Stimulated activated CD4-positive, alpha-beta T cell treated with anti-CD3 and anti-CD28 coated beads, Interleukin-2, amount 100 ng/mL, for 24 hours (primary cell): ENCODE results near the gene TRIM10.
"Not testable (repeated sequence)": the region's sequence is repeated elsewhere in the genome, so short reads cannot be mapped to it uniquely, and the experiment has no call there.

Experiments
- DNase-seq, 2 donors: peaks; one replicate each; pipeline ENCODE4 v3.0.0-alpha.2; 2020

Gene TRIM10

DNA sequence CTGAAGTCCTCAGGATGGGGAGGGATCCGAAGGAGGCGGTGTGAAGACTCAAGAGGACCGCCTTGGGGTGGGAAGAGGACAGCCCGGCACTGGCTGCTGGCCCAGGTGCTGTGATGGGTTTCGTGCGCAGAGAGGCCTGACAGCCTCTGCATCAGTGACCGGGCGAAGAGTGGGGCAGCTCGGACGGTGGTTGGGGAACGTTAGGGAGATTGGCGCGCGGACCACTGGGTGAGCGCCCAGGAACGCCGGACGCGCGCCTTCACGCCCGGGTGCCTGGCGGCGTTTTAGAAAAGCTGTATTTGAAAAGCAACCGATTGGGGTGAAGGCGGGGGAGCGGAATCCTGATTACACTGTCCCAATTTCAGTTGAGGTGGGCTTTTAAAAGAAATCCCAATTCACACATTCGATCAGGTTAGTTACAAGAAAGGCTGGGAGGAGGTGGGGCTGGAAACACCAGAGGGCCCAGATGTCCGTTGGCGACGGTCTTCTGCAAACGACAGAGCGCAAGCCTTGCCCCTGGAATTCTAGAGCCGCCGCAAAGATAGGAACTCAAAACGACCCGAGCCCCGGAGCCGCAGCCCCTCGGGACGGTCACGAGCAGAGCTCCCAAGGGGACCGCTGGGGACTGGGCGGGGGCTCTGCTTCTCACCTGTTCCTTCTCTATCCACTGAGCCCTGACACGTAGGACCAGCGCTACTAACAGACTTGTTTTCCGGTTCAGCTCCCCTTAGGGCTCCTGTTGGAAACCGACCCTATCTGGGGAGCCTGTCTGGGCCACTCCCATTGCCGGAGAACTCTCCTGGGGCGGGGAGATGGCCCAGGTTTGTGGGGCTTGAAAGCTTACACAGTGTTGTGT is 33.5 kb downstream of the TRIM10 start:
- no peak for DNase-seq

DNA sequence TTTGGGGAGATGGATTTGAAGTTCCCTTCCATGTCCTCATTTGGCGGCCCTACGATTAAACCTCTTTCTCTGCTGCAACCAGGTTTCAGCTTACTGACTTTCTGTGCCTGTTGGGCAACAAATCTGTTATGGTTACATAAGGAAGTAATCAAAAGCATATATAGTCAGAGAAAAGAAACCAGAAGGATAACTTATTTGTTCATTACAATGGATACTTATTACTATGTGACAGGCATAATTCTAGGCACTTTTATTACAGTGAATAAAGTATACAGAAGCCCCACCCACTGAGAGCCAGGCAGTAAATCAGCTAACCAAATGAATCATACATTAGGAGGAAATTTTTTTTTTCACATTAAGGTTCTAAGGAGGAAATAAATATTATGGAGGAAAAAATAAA is 38.5 kb downstream of the TRIM10 start:
- no peak for DNase-seq

DNA sequence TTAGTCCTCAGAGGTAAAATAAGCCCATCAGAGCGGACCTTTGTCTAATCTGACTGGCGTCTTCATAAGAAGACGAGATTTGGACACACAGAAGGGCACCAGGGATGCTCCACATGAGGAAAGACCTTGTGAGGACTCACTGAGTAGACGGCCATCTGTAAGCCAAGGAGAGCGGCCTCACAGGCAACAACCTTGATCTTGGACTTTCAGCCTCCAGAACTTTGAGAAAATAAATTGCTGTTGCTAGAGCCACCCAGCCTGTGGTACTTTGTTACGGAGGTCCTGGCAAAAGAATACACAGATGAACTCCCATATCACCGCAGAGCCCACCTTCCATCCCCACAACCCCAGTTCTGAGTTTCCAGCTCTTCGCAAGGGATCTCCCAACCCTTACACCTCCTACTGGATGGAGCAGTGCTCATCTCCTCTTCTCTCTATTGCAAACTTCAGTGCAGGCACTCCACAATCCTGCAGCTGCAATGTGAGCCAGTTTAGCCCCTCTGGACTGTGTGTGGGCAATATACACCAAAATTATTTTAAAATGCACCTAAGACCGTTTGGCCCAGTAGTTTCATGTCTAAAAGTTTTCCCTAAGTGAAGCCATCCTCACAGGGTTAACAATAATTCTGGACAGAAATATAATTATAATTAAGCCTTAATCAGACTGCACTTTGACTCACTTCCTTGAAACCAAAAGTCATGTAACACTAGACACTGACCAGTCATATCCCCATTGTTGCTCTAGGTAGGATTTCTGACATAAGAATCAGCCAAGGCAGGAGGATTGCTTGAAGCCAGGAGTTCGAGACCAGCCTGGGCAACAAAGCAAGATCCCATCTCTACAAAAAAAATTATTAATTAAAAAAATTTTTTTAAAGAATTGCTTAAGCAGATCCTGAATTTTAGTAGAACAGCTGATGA is 39.3 kb downstream of the TRIM10 start:
- no peak for DNase-seq

DNA sequence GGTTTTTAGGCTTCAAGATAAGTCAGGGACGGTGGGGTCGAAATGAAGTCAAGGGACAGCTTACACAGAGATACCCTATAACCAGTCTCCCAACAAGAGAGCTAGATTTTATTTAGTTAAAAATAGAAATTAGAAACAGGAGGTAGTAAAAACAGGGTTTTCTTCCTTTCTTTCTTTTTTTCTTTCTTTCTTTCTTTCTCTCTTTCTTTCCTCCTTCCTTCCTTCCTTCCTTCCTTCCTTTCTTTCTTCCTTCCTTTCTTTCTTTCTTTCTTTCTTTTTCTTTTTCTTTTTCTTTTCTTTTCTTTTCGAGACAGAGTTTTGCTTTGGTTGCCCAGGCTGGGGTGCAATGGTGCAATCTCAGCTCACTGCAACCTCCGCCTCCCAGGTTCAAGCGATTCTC is 42.3 kb downstream of the TRIM10 start:
- not testable (repeated sequence) for DNase-seq

DNA sequence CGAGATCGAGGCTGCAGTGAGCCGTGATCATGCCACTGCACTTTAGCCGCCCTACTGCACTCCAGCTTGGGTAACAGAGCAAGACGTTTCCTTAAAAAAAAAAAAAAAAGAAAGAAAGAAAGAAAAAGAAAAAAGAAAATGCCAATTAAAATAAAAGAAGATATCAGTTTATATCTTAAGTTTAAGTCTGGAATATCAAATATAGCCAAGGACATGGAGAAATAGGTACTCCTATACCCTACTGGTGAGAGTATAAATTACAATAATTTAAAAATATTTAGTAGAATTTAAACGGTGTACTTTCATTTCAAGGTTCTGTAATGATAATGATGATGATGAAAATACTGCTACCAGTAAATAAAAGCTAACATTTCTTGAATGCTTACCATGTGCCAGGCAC is 44.3 kb downstream of the TRIM10 start:
- no peak for DNase-seq

DNA sequence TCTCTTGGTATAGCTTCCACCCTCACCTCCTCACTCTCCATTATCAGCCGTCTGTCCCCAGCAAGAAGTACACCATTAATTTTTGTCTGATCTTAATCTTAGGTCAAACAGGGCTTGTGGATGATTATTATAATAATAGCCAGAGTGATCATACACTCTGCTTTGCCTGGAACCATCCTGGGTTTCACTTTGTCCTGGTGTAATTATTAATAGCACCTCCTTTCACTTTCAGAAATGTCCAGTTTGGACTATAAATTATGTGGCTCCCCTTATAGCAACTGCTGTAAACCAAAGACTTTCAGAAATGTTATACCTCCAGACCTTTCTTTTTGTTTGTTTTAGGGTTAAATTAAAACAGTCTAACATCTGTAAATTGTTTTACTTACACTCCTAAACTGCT is 47.2 kb downstream of the TRIM10 start:
- no peak for DNase-seq

DNA sequence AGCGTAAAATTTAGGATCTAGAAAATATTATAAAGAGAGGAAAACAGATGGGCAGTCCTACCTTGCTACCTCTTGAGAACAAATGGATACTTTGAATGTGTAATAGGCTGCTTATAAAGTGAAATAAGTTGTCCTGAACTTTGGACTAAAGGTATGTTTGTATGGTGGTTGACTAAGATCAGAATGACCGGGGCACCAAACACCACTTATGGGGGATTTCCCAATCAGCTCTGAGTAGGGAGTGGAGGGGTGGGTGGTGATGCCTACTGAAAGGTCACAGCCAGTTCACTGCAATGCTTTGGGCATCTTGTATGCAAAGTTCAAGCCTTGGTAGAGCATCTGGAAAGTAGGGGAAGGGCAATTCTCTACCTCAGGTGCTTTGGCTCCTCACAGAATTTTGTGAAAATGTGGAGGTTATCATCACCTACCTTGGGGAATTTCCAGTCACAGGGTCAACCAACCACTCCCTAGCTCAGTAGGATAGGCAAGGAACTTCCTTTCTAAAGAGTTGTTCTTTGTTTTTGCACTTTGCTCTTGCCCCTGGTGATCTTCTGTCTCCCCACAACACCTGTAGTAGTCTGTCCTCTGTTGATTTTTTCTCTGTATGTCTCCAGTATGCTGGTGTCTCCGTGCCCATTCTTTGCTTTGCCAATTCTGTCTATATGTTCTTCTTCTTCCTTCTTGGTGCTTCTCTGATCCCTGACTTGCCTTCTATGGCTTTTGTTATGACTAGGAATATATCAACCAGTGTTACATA is 47.8 kb downstream of the TRIM10 start, which contains the start of gene TRIM31:
Gene TRIM31 (minus strand): TSS at position 88 of the 757 bp plus-strand sequence. CDS start 285 bp downstream, outside the sequence.
- no peak for DNase-seq

DNA sequence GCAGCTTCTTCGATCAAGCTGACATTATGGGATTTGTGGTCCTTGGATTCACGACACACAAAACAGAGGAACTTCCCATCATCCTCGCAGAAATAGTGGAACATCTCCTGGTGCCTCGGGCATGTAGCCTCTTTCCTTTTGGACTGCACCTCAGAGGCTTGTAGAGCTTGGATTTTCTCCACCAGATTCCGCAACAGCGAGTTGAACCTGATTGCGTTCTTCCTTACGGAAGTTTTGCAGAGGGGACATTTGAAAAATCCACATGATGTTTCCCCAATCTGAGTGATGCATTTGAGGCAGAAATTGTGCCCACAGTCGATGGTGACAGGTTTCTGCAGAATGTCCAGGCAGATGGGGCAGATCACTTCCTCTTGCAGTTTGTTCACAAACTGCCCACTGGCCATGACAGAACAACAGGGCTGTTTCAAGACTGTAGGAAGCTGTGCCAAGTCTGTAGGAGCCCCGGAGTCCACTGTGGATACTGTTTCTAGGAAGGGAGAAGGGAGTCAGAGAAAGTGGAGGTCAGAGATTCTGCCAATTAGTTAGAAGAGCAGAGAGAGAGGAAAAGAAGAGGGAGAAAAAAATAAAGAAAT is 48.5 kb downstream of the TRIM10 start:
- no peak for DNase-seq

DNA sequence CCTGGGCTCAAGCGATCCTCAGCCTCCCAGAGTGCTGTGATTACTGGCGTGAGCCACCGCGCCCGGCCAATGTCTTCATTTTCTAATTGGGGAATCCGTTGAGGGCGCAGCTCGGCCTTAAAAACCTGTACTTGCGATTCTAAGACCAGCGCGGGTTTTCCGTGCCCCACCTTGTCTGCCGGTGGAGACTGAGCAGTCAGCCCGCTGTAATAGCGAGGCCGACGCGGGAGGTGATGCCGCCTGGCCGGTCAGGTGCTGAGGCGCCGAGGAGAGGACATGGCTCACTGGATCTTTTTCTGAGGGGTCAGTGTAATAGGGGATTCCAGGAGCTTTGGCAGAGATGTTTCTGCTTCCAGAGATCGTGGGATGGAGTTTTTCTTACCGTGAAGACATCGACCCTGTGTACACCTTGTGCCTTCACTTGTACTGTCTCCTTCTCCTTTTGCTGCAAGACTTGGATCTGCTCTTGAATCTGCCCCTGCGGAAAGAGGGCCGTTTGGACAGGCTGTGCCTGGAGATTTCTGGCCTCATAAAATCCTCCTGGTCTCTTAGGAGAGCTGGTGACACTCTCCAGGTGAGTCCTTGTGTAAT is 49.6 kb downstream of the TRIM10 start:
- DNase-seq, result no peak

DNA sequence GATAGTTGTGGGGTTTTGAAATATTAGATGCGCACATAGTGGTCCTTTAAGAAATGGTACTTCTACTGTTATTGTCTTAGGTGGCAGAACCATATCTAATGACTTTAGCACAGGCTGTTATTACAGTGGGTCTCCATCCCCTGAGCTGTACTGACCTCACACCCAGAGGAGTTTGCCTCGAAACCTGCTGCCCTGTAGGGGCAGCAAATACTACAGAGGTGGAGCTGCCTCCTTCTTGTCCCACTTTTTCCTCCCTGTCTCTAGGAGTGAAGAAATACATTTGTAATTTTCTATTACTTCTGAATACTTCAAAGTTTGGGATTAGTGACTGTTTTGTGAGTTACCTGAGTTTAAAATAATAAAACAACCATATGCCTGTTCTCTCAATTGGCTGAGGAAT is 56.4 kb downstream of the TRIM10 start:
- DNase-seq, result no peak

DNA sequence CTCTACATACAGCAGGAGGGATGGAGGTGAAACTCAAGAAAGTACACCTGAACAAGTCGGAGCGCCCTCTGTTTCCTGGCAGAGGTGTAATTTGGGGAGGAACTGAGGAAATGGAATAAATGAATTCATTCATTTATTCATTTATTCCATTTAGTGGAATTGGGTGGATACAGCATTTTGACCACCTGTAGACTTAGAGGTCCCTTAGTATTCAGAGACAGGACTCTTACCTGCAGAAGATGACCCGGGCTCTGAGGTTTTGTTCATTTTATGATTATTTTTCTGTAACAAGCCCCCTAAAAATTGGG is 57.2 kb downstream of the TRIM10 start:
- DNase-seq, result no peak

DNA sequence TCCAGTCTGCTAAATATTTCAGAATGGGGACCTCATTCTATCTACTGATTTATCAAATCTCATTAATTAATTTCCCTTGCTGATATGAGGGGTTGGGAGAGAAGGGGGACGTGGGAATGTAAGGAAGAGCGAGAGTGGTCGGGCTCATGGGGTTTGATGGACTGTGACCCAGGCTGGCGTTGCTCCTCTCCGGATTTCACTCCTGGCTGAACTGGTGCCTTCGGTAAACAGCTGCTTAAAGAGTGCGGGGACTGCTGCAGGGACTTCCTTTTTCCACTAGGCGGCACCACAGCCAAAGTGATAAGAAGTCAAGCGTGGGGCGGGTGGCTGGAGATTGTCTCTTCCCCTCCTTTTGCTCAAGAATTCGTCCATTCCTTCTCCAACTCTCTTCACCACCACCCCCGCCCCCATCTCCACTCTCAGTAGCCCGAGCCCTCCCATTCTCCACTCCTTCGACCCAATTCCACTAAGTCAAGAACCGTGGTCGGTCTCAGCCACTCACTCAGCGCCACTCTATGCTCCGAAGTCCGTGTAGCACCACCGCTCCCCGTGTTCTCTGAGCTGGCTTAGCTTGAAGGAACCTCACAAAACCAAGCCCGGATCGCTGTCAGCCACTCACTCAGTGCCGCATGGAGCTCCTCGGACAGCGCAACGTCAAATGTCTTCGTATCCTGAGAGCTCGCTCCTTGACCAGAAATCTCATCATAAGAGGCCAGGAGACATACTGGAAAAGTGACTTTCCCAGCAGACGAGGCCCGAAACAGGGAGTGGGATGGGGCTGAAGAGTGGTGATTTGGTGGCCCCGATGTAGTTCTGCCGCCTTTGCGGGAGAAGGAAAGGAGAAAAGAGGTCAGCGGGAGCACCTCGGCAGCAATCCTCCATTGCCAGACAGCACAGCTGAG is 57.8 kb downstream of the TRIM10 start:
- DNase-seq, result peak; percentile 83 to 84

DNA sequence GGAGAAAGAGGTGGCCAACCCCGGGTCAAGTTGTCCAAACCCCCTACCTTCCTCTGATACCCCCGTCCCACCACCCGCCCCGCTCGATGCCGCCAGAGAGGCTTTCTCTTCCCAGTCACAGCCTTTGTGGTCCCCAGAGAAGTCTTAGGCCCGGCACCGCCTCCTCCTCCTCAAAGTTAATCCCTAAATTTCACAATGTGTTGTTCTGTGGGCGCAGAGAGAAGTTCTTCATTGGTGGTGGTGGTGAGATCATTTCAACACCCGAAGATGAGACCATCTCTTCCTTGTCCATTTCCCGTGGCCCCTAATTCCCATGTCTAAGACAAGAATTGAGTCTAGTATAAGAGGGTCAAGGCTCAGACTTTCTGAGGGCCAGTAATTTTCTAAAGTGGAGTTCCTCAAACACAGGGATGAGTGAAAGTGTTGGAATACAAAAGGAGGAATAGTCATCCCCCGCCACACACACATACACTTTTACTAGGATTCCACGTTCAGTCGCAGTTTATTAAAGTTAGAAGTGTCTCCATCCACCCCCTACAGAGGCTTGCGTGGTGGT is 58.5 kb downstream of the TRIM10 start:
- DNase-seq, result peak in 1 of 2 donors; percentile 13
